HG02884 (cell line): Measurements from ENCODE around the gene MRPS18C.

Experiments used
- ATAC-seq: cut with Tn5 transposase; IDR thresholded peaks from one replicate; pipeline ENCODE4 v1.9.1; 2021; ENCODE audit warnings: mild to moderate bottlenecking, moderate library complexity; ENCODE audit not compliant: unreplicated experiment

The MRPS18C gene

DNA sequence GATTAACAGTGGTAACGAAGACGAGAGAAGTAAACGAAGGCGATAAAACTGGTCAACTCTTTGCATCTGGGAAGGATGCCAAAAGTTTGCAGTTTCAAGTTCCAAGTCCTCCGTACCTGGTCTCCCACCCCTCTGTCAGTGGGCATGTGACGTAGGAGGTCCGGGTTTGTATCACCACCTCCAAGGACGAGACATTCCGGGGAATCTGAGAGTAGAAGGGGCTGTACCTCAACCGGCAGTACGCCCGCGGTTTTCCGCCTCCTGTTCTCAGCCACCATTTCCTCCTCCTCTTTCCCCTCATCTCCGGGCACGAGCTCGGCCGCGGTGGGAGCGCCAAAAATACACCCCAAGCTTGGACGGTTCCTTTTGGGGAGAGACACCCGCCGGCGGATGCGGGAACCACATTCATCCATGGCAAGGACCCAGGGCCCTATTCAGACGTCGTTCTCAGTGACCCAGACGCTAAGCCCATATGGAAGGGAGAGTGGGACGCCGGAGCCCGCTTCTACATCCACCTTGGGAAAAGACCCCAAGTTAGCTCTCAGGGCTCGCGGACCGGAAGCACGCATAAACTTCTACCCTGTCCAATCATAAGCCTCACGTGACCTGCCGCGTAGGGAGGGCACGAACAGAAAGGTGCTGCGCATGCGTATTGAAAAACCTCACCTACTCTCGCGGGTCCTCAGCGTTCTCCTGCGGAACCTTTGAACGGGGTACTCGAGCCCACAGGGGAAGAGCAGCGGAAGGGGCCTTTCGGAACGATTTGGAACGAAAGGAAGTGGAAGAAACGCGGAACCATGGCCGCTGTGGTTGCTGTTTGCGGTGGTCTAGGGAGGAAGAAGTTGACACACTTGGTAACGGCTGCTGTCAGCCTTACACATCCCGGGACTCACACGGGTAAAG, at the start of gene MRPS18C, which contains the start of gene HELQ:
MRPS18C (plus strand) TSS at position 778 of the 903 bp plus-strand sequence; CDS start at position 798, 20 bp downstream.
HELQ (minus strand) TSS at position 543 of the 903 bp plus-strand sequence; CDS start at position 413, 130 bp downstream.
- ATAC-seq: peak; percentile 91

GRCh38 chr4:83408908-83409307, 47.0 kb upstream of the MRPS18C start:
- ATAC-seq: no peak

DNA sequence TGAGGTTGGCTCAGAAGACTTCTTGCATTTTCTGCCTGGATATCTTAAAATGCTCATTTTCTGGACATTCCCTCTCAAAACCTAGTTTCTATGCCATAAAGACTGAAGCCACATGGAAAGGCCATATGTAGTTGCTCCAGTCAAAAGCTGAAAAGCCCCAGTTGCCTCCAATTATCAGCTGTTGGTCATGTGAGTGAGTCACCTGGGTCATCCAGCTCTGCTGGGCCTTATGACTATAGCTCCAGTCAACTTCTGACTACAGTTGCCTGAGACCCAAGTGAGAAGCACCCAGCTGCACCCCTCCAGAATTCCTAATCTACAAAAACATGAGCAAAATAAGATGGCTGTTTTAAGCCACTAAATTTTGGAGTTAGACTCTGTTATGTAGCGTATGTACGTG, 42.2 kb upstream of the MRPS18C start:
- ATAC-seq: no peak

DNA sequence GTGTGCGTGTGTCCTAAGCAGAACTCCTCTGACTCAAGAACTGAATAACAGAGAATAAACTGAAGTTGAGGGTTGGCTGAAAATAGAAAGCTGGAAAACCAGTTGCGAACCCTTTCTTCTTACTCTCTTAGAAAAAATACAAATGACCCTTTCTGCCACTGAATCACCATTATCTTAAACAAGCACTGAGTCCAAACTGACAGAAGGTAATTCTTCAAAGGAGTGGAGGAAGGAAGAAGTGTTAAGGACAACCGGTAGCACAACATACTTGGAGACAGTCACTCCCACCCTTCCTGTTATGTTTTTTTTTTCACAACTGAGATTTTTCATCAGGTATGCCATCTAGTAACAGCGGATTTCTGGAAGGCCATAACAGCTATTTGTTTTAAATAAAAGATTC, 38.3 kb upstream of the MRPS18C start:
- ATAC-seq: no peak

GRCh38 chr4:83418211-83418610, 37.6 kb upstream of the MRPS18C start:
- no peak for ATAC-seq

GRCh38 chr4:83431200-83431599, 24.7 kb upstream of the MRPS18C start:
- no peak for ATAC-seq

DNA sequence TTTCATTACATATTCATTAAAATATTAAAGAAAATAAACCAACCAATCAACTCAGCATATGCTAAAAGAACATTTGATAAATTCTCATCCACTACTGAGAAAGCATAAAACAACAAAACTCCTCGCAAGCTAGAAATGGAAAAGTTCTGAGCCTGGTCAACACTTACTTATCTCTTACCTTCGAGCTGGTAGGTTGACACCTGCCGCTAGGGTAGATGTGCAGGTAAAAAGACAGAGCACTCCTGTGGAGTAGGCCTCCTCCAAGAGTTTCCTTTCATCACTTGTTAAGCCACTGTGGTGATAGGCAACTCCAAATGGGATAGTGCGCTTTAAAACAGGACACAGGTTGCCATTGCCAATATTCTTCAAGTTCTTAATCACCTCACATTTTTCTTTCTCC, 19.2 kb upstream of the MRPS18C start:
- no peak for ATAC-seq

- ATAC-seq: no peak
Observed at GRCh38 chr4:83438719-83439118, 17.1 kb upstream of the MRPS18C start.

- ATAC-seq: no peak
Observed at GRCh38 chr4:83440148-83440814, 15.6 kb upstream of the MRPS18C start.

- ATAC-seq: no peak
Observed at GRCh38 chr4:83440899-83441298, 15.0 kb upstream of the MRPS18C start.

GRCh38 chr4:83449009-83449408, 6.8 kb upstream of the MRPS18C start:
- no peak for ATAC-seq

DNA sequence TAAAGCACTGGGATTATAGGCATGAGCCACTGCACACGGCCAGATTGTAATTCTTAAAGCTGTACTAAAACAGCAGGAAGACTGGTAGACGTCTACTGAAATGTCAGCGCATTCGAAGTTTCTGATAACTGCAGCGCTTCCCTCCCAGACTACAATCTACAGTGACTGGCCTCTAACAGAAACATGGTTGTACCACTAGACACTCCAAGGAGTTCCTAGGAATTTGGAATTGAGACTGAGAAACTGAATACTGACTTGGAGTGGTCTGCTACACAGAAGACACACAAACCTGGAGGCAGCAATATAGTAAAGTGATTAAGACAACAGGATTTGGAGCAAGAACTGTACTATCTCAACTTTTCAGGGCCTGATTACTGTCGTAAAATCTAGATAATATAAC, 1.2 kb upstream of the MRPS18C start:
- no peak for ATAC-seq

DNA sequence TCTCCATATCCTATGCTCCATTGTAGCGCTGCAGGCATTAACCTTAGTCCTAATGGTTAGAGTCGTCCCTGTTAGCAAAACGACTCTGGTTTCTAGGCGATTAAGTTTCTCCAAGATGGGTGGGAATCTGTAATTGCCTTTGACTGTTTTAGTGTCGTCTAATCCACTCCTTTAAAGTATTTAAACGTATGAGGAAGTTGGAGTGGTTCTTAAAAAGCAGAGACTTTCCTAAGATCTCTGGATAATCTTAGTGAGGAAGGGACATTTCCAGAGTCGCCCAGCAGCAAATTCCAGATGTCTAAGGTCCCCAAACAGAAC, 285 bp downstream of the MRPS18C start:
- ATAC-seq: no peak

DNA sequence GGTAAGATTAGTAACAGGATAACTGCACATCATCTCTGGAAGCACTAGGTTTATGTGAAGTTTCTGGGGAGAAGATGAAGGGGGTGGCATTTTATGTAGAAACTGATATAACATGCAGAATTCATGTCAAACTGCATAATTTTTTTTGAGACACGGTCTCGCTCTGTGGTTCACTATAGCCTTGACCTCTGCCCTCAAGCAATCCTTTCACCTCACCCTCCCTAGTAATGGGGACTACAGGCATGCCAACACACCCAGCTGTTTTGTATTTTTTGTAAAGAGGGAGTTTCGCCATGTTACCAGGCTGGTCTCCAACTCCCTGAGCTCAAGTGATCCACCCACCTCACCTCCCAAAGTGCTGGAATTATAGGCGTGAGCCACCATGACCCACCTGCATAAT, 17.6 kb downstream of the MRPS18C start:
- no peak for ATAC-seq

DNA sequence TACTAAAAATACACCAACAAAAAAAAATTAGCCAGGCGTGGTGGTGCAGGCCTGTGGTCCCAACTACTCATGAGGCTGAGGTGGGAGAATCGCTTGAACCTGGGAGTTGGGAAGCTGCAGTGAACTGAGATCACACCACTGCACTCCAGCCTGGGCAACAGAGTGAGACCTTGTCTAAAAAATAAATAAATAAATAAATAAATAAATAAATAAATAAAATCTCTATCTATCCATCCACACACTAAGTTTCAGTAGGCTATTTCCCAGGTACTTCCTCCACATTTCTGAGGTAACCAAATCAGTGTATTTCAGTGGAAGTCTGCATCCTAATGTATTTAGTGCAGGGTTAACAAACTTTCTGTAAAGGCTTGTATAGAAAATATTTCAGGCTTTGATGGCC, 18.1 kb downstream of the MRPS18C start:
- ATAC-seq: no peak

GRCh38 chr4:83484500-83485461, 28.9 kb downstream of the MRPS18C start, which contains the start of gene ABRAXAS1:
Gene ABRAXAS1, minus strand, starts transcription at chr4:83485100. Its CDS starts 28 bp downstream, at chr4:83485072.
- ATAC-seq: peak; percentile 96

GRCh38 chr4:83486457-83487129, 30.7 kb downstream of the MRPS18C start:
- no peak for ATAC-seq

DNA sequence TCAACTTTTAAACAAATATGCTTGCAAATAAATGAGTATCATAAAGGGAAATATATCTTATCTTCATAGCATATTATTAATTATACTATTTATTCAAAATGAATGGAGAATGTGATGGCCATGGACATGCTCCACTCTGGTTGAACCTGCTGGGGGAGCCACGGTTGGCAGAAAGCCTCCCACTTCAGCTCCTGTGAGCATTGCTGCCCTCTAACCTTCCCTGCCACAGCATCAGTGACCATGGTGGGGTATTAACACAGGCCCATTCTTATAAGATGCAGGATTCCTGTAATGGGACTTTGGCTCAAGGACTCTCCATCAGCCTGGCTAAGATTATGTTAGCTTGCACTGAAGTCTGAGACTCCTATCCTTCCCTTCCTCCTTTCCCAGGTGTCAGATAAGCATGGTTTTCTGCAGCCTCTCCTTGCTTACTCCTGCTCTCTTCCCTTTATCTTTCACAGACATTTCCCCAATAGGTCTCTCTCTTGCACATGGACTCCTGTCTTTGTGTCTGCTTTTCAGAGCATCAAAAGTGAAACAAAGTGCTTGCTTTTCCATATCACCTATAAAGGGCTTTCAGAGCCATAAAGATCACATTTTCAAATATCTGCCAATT, 34.0 kb downstream of the MRPS18C start:
- no peak for ATAC-seq

- ATAC-seq: peak; percentile 78
Observed at GRCh38 chr4:83490876-83491450, 35.1 kb downstream of the MRPS18C start.
